Measurements from ENCODE around the gene ERBIN. TPM values are rescaled to one million over a fixed set of nuclear protein-coding genes. Genes with fewer than 3 reads are reported as not detected.

Gene ERBIN
- polyA plus RNA-seq, 2 of the 4 experiments (the other 2 are of a cell fraction): 24.3 to 57.7 TPM

DNA sequence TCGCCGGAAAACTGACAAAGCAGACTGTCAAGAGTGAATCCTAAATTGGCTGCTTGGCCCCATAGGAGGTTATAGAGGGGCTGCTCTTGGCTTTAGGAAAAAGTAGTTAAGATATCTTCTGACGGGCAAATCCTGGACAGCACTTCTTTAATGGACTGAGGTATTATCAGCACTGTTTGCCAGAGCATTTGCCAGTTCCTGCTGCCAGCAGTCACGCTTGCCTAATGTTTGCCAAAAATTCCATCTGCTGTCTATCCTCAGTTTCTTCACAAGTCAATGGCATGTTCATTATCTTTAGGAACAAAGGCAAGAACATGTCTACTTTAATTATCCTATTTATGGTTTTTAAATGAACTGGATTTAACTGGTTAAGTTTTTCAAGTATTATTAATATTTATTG lies 191.9 kb downstream of the ERBIN start:
- Histone ChIP-seq H3K4me2 (no peak overlapping the region), H3K4me3 (no peak overlapping the region), H3K27ac (no peak overlapping the region), H3K9me3 (peaks cover 2% of the 10 kb centered on the region; the same call in 2 of the 3 replicates), H3K4me1 (no peaks in the 10 kb centered on the region)
- TF ChIP-seq JUN (IDR thresholded peaks at IDR 0.05) (no peak), EHF (CRISPR knock-in tag; IDR thresholded peaks at IDR 0.05) (no peak), RFX5 (IDR thresholded peaks at IDR 0.05) (no peak), POLR2A (IDR thresholded peaks at IDR 0.05; ENCODE audit: low read length) (no peak), HDAC2 (IDR thresholded peaks at IDR 0.05) (no peak), CEBPB (IDR thresholded peaks at IDR 0.05) (no peak), RAD21 (conservative IDR thresholded peaks at IDR 0.05 in 1 of 2, IDR thresholded peaks at IDR 0.05 in 1 of 2) (no peak), JUNB (IDR thresholded peaks at IDR 0.05) (no peak), EP300 (IDR thresholded peaks at IDR 0.05) (no peak)
- TF ChIP-seq, protein P1, sequence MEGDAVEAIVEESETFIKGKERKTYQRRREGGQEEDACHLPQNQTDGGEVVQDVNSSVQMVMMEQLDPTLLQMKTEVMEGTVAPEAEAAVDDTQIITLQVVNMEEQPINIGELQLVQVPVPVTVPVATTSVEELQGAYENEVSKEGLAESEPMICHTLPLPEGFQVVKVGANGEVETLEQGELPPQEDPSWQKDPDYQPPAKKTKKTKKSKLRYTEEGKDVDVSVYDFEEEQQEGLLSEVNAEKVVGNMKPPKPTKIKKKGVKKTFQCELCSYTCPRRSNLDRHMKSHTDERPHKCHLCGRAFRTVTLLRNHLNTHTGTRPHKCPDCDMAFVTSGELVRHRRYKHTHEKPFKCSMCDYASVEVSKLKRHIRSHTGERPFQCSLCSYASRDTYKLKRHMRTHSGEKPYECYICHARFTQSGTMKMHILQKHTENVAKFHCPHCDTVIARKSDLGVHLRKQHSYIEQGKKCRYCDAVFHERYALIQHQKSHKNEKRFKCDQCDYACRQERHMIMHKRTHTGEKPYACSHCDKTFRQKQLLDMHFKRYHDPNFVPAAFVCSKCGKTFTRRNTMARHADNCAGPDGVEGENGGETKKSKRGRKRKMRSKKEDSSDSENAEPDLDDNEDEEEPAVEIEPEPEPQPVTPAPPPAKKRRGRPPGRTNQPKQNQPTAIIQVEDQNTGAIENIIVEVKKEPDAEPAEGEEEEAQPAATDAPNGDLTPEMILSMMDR (IDR thresholded peaks at IDR 0.05): no peak
- TF ChIP-seq, protein P2, sequence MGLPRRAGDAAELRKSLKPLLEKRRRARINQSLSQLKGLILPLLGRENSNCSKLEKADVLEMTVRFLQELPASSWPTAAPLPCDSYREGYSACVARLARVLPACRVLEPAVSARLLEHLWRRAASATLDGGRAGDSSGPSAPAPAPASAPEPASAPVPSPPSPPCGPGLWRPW (IDR thresholded peaks at IDR 0.05): no peak
- TF ChIP-seq, protein P3, sequence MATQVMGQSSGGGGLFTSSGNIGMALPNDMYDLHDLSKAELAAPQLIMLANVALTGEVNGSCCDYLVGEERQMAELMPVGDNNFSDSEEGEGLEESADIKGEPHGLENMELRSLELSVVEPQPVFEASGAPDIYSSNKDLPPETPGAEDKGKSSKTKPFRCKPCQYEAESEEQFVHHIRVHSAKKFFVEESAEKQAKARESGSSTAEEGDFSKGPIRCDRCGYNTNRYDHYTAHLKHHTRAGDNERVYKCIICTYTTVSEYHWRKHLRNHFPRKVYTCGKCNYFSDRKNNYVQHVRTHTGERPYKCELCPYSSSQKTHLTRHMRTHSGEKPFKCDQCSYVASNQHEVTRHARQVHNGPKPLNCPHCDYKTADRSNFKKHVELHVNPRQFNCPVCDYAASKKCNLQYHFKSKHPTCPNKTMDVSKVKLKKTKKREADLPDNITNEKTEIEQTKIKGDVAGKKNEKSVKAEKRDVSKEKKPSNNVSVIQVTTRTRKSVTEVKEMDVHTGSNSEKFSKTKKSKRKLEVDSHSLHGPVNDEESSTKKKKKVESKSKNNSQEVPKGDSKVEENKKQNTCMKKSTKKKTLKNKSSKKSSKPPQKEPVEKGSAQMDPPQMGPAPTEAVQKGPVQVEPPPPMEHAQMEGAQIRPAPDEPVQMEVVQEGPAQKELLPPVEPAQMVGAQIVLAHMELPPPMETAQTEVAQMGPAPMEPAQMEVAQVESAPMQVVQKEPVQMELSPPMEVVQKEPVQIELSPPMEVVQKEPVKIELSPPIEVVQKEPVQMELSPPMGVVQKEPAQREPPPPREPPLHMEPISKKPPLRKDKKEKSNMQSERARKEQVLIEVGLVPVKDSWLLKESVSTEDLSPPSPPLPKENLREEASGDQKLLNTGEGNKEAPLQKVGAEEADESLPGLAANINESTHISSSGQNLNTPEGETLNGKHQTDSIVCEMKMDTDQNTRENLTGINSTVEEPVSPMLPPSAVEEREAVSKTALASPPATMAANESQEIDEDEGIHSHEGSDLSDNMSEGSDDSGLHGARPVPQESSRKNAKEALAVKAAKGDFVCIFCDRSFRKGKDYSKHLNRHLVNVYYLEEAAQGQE (IDR thresholded peaks at IDR 0.05): no peak
- whole genome bisulfite sequencing (ENCODE audit: missing lambda C conversion rate): 83% methylated on average over 4 of the region's 4 CpGs
- ChIA-PET POLR2A (no interaction called here), CTCF (no interaction called here)
- no peak for FAIRE-seq
- DNase-seq (ENCODE audit: low read depth in 1 of 2, low spot score in 1 of 2): no peak
- ATAC-seq: no peak

DNA sequence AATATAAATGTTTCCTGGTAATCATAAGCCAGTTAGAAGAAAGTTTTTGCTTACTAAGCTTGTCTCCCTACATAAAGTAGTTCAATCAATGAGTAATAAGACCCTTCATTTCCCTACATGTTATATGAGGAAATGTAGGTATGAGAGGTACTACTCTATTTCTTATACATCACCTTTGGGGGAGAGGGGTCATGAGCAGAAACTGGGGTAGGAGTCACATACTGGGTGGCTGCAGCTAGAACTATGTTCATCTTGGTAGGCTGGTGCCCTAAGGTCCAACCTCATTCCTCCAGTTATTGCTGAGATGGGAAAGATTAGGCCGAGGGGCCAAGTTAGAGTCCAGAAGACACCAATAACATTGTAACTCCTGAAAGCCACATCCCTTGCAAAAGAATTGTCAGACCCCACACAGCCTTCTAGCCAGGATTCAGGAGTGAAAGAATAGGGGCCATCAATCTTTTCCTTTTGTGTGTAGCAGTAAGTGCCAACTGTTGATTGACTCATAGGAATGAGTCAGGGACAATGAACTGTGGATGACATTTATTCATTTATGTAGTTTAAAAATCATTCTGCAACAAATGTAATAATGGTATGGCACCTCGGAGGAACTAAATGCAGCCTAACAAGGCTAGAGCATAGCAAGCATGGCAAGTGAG lies 196.1 kb downstream of the ERBIN start:
- Histone ChIP-seq H3K9me3 (no peaks in the 10 kb centered on the region), H3K4me3 (no peak overlapping the region), H3K4me1 (no peaks in the 10 kb centered on the region), H3K27ac (no peak overlapping the region), H3K4me2 (no peak overlapping the region)
- DNase-seq (ENCODE audit: low read depth in 1 of 2, low spot score in 1 of 2) (no peak), ATAC-seq (no peak), FAIRE-seq (no peak)
- 63% methylated on average over 2 of the region's 2 CpGs for WGBS (ENCODE audit: missing lambda C conversion rate)
- CTCF ChIA-PET: no interaction called here
- POLR2A ChIA-PET: no interaction called here
- no peak for TF ChIP-seq POLR2A (IDR thresholded peaks at IDR 0.05; ENCODE audit: low read length)
- no peak for TF ChIP-seq RAD21 (conservative IDR thresholded peaks at IDR 0.05 in 1 of 2, IDR thresholded peaks at IDR 0.05 in 1 of 2)
- TF ChIP-seq ZNF302 (CRISPR knock-in tag; IDR thresholded peaks at IDR 0.05): no peak
- TF ChIP-seq EP300 (IDR thresholded peaks at IDR 0.05): no peak
- TF ChIP-seq, protein P4, sequence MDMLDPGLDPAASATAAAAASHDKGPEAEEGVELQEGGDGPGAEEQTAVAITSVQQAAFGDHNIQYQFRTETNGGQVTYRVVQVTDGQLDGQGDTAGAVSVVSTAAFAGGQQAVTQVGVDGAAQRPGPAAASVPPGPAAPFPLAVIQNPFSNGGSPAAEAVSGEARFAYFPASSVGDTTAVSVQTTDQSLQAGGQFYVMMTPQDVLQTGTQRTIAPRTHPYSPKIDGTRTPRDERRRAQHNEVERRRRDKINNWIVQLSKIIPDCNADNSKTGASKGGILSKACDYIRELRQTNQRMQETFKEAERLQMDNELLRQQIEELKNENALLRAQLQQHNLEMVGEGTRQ (IDR thresholded peaks at IDR 0.05): no peak
- no peak for TF ChIP-seq CHD2 (IDR thresholded peaks at IDR 0.05; ENCODE audit: low read length, partially characterized antibody)
- TF ChIP-seq RARB (CRISPR knock-in tag; IDR thresholded peaks at IDR 0.05): no peak
- no peak for TF ChIP-seq NR3C1 (IDR thresholded peaks at IDR 0.05)
- no peak for TF ChIP-seq KDM1A (IDR thresholded peaks at IDR 0.05; ENCODE audit: low read depth)
- TF ChIP-seq, protein P1 (IDR thresholded peaks at IDR 0.05): no peak
- TF ChIP-seq MAZ (IDR thresholded peaks at IDR 0.05; ENCODE audit: borderline replicate concordance, low read depth, low read length): no peak
- TF ChIP-seq NFE2L2 (conservative IDR thresholded peaks at IDR 0.05; ENCODE audit: low read length): no peak
- TF ChIP-seq GATA3 (IDR thresholded peaks at IDR 0.05; ENCODE audit: borderline replicate concordance): no peak
- TF ChIP-seq HEYL (CRISPR knock-in tag; IDR thresholded peaks at IDR 0.05): no peak
- TF ChIP-seq EHF (CRISPR knock-in tag; IDR thresholded peaks at IDR 0.05): no peak

All from A549 (cell line).